Lower lobe of right lung (tissue), 2 donors: ENCODE results near the gene CHST2. TPM values are rescaled to one million over a fixed set of nuclear protein-coding genes. Genes with fewer than 3 reads are reported as not detected.

ENCODE experiments used
- ATAC-seq, 2 donors: fragments of 200-7000 bp; cut with Tn5 transposase; one replicate each; pipeline ENCODE4 v1.9.1; 2020 to 2022; ENCODE audit warnings: mild to moderate bottlenecking in 2 of 2, moderate library complexity in 2 of 2
- DNase-seq: peaks from one replicate; pipeline ENCODE4 v3.0.0-alpha.2; 2020
- H3K27ac ChIP-seq: fragments of 200-600 bp; one replicate; pipeline ENCODE4 v1.8.0; 2022
- H3K27me3 ChIP-seq: fragments of 200-600 bp; one replicate; pipeline ENCODE4 v1.8.0; 2022; ENCODE audit warnings: low read depth
- H3K36me3 ChIP-seq: fragments of 200-600 bp; one replicate; pipeline ENCODE4 v1.8.0; 2022; ENCODE audit warnings: mild to moderate bottlenecking
- H3K4me1 ChIP-seq: fragments of 200-600 bp; one replicate; pipeline ENCODE4 v1.8.0; 2022
- H3K4me3 ChIP-seq: fragments of 200-600 bp; one replicate; pipeline ENCODE4 v1.8.0; 2022; ENCODE audit warnings: mild to moderate bottlenecking
- H3K9me3 ChIP-seq: fragments of 200-600 bp; one replicate; pipeline ENCODE4 v1.8.0; 2022
- intact Hi-C: fragments of 100-400 bp; cut with DNase I; formaldehyde crosslinking; loops from one replicate; pipeline ENCODE4 v1.11.0; 2022
- total RNA-seq: library from RNA; stranded (reverse); fragmentation: NEBNext Ultra II Directional; extraction: Animal tissue kit (Norgen Biotek cat#: 25700); gene quantifications from one replicate; pipeline ENCODE4 v1.2.1, GENCODE V29; 2021
- TF ChIP-seq, protein P1 (sequence below): fragments of 200-600 bp; IDR thresholded peaks from one replicate; pipeline ENCODE4 v1.8.0; 2022; ENCODE audit warnings: antibody characterized with exemption, mild to moderate bottlenecking
- donor health status: DM: no; HTN: yes; CAD: no; lungs with severe emphysema.

Gene CHST2
- total RNA-seq, 1 donor from 2014 or later: 6.2 TPM

DNA sequence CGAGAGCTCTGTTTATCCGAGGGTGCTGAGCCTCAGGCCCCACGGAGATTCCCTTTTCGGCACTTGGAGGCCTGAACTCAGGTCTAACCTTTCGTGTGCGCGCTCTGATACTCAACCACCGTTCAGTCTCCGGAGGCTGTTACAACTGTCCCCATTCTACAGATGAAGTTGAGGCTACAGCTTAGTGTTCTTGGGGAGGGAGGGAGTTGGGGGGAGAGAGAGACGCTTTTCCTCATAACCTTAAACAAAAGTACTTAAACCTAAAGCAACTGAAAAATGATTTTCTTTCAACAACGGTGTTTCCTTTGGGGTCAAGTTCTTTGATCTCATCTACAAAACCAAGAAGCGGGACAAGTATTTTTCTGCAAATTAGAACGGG lies 952 bp upstream of the CHST2 start:
- Histone ChIP-seq H3K36me3 (no peaks in the 10 kb centered on the region), H3K4me3 (peak overlapping the region; percentile 72), H3K27me3 (peaks cover 12% of the 10 kb centered on the region), H3K9me3 (no peaks in the 10 kb centered on the region), H3K27ac (no peak overlapping the region), H3K4me1 (peaks cover 36% of the 10 kb centered on the region)
- ATAC-seq (no peak), DNase-seq (no peak)
- TF ChIP-seq, protein P1, sequence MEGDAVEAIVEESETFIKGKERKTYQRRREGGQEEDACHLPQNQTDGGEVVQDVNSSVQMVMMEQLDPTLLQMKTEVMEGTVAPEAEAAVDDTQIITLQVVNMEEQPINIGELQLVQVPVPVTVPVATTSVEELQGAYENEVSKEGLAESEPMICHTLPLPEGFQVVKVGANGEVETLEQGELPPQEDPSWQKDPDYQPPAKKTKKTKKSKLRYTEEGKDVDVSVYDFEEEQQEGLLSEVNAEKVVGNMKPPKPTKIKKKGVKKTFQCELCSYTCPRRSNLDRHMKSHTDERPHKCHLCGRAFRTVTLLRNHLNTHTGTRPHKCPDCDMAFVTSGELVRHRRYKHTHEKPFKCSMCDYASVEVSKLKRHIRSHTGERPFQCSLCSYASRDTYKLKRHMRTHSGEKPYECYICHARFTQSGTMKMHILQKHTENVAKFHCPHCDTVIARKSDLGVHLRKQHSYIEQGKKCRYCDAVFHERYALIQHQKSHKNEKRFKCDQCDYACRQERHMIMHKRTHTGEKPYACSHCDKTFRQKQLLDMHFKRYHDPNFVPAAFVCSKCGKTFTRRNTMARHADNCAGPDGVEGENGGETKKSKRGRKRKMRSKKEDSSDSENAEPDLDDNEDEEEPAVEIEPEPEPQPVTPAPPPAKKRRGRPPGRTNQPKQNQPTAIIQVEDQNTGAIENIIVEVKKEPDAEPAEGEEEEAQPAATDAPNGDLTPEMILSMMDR: no peak
- intact Hi-C loops: no loop called here

DNA sequence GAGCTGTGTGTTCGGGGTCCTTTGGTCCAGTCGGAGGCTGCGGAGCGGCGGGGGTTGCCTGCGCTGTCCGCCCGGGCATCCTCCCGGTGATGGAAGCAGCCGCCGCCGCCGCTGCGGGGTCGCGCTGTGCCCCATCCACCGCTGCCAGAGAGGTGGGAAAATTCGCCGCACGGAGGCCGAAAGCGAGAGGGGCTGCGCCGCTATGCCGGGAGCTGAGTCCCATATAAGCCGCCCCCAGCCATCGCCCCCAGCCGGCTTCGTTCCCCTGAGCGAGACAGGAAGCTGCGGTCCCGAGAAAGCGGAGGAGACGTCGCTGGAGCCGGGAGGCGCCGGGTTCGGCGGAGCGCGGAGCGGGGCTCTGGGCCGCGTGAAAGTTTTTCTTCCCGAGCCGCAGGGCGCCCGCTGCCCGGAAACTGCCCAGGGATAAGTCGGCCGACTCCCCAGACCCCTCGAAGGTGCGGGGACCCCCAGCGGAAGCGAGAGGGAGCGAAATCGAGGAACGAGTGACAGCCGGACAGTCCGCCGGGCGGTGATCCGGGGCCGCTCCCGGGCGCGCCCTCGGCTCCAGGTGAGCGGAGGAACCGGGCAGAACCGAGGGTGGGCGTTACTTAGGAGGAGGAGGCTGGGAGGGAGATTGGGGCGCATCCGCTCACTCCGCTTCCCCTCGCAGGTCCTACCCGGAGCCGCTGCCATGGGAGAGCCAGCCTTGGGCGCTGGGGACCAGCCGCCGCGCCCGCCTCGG lies 574 bp downstream of the CHST2 start:
- no peaks in the 10 kb centered on the region for H3K36me3 ChIP-seq
- ATAC-seq (peak; percentile 27 to 35), DNase-seq (peak; percentile 51)
- peaks cover 50% of the 10 kb centered on the region for H3K4me1 ChIP-seq
- TF ChIP-seq, protein P1: no peak
- H3K27me3 ChIP-seq: peaks cover 12% of the 10 kb centered on the region
- no peaks in the 10 kb centered on the region for H3K9me3 ChIP-seq
- peak overlapping the region; percentile 72 for H3K4me3 ChIP-seq
- intact Hi-C loops: no loop called here
- H3K27ac ChIP-seq: peak overlapping the region; percentile 83

DNA sequence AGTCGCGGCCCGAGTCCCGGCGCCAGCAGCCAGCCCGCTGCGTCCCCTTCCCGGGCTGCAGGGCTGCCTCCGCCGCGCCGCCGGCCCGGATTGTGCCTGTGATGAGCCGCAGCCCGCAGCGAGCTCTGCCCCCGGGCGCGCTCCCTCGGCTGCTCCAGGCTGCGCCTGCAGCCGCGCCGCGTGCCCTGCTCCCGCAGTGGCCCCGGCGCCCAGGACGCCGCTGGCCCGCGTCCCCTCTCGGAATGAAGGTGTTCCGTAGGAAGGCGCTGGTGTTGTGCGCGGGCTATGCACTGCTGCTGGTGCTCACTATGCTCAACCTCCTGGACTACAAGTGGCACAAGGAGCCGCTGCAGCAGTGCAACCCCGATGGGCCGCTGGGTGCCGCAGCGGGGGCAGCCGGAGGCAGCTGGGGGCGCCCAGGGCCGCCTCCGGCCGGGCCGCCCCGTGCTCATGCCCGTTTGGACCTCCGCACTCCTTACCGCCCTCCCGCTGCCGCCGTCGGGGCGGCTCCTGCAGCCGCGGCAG lies 1.2 kb downstream of the CHST2 start:
- DNase-seq (peak; percentile 46), ATAC-seq (peak in 1 of 2 donors; percentile 16)
- Histone ChIP-seq H3K4me1 (peaks cover 56% of the 10 kb centered on the region), H3K27me3 (peaks cover 12% of the 10 kb centered on the region), H3K4me3 (peak overlapping the region; percentile 72), H3K36me3 (no peaks in the 10 kb centered on the region), H3K27ac (peak overlapping the region; percentile 83), H3K9me3 (no peaks in the 10 kb centered on the region)
- TF ChIP-seq, protein P1: no peak
- intact Hi-C loops: no loop called here

DNA sequence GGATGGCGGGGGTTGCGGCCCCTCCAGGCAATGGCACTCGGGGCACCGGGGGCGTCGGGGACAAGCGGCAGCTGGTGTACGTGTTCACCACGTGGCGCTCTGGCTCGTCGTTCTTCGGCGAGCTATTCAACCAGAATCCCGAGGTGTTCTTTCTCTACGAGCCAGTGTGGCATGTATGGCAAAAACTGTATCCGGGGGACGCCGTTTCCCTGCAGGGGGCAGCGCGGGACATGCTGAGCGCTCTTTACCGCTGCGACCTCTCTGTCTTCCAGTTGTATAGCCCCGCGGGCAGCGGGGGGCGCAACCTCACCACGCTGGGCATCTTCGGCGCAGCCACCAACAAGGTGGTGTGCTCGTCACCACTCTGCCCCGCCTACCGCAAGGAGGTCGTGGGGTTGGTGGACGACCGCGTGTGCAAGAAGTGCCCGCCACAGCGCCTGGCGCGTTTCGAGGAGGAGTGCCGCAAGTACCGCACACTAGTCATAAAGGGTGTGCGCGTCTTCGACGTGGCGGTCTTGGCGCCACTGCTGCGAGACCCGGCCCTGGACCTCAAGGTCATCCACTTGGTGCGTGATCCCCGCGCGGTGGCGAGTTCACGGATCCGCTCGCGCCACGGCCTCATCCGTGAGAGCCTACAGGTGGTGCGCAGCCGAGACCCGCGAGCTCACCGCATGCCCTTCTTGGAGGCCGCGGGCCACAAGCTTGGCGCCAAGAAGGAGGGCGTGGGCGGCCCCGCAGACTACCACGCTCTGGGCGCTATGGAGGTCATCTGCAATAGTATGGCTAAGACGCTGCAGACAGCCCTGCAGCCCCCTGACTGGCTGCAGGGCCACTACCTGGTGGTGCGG lies 1.9 kb downstream of the CHST2 start:
- peaks cover 12% of the 10 kb centered on the region for H3K27me3 ChIP-seq
- peak overlapping the region; percentile 72 for H3K4me3 ChIP-seq
- TF ChIP-seq, protein P1: peak; percentile 36
- peak overlapping the region; percentile 83 for H3K27ac ChIP-seq
- peaks cover 56% of the 10 kb centered on the region for H3K4me1 ChIP-seq
- H3K36me3 ChIP-seq: no peaks in the 10 kb centered on the region
- peak in 1 of 2 donors; percentile 4 for ATAC-seq
- DNase-seq: peak; percentile 57
- intact Hi-C loops: no loop called here
- H3K9me3 ChIP-seq: no peaks in the 10 kb centered on the region

DNA sequence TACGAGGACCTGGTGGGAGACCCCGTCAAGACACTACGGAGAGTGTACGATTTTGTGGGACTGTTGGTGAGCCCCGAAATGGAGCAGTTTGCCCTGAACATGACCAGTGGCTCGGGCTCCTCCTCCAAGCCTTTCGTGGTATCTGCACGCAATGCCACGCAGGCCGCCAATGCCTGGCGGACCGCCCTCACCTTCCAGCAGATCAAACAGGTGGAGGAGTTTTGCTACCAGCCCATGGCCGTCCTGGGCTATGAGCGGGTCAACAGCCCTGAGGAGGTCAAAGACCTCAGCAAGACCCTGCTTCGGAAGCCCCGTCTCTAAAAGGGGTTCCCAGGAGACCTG lies 2.5 kb downstream of the CHST2 start:
- ATAC-seq: no peak
- no peak for DNase-seq
- H3K27me3 ChIP-seq: peaks cover 12% of the 10 kb centered on the region
- no peaks in the 10 kb centered on the region for H3K9me3 ChIP-seq
- intact Hi-C loops: no loop called here
- H3K27ac ChIP-seq: no peak overlapping the region
- no peak overlapping the region for H3K4me3 ChIP-seq
- H3K4me1 ChIP-seq: peaks cover 56% of the 10 kb centered on the region
- TF ChIP-seq, protein P1: no peak
- no peaks in the 10 kb centered on the region for H3K36me3 ChIP-seq
